Measurements from ENCODE around the gene NCS1. TPM values are rescaled to one million over a fixed set of nuclear protein-coding genes. Genes with fewer than 3 reads are reported as not detected.
A peak's percentile ranks its signal among the peaks of the same experiment; 100 is the strongest.

Gene NCS1
- total and polyA plus RNA-seq, 2 donors, result 5.4 to 6.9 TPM

- H3K36me3 ChIP-seq (ENCODE audit: control insufficient read depth in 2 of 2, insufficient read depth in 2 of 2, low read length in 1 of 2), result no peaks in the 10 kb centered on the region
- peaks cover 0 to 2% of the 10 kb centered on the region in 2 donors for H3K4me1 ChIP-seq (ENCODE audit: control insufficient read depth in 2 of 2, insufficient read depth in 2 of 2, low read length in 2 of 2)
- WGBS, result 86% methylated on average over 17 of the region's 17 CpGs
- H3K27me3 ChIP-seq (ENCODE audit: control insufficient read depth in 2 of 2, insufficient read depth in 1 of 2, low read length in 1 of 2), result no peaks in the 10 kb centered on the region
- no peak overlapping the region for H3K4me3 ChIP-seq (ENCODE audit: low read length in 2 of 2)
- H3K27ac ChIP-seq (ENCODE audit: low read depth in 1 of 2, low read length in 1 of 2), result peak overlapping the region; percentile 53 to 66
- DNase-seq (ENCODE audit: low read depth in 6 of 9, low spot score in 9 of 9), result no peak
- H3K9me3 ChIP-seq (ENCODE audit: control insufficient read depth in 2 of 2, insufficient read depth in 1 of 2, low read length in 1 of 2), result no peaks in the 10 kb centered on the region
These were observed 28.0 kb downstream of the NCS1 start for GRCh38 chr9:130200038-130200849.

GRCh38 chr9:130201399-130201873, 29.2 kb downstream of the NCS1 start:
- H3K36me3 ChIP-seq (ENCODE audit: control insufficient read depth in 2 of 2, insufficient read depth in 2 of 2, low read length in 1 of 2), result no peaks in the 10 kb centered on the region
- no peak for DNase-seq (ENCODE audit: low read depth in 6 of 9, low spot score in 9 of 9)
- peaks cover 0 to 2% of the 10 kb centered on the region in 2 donors for H3K4me1 ChIP-seq (ENCODE audit: control insufficient read depth in 2 of 2, insufficient read depth in 2 of 2, low read length in 2 of 2)
- no peaks in the 10 kb centered on the region for H3K27me3 ChIP-seq (ENCODE audit: control insufficient read depth in 2 of 2, insufficient read depth in 1 of 2, low read length in 1 of 2)
- H3K4me3 ChIP-seq (ENCODE audit: low read length in 2 of 2), result no peak overlapping the region
- H3K27ac ChIP-seq (ENCODE audit: low read depth in 1 of 2, low read length in 1 of 2), result no peak overlapping the region
- 96% methylated on average over 12 of the region's 12 CpGs for WGBS
- no peaks in the 10 kb centered on the region for H3K9me3 ChIP-seq (ENCODE audit: control insufficient read depth in 2 of 2, insufficient read depth in 1 of 2, low read length in 1 of 2)

DNA sequence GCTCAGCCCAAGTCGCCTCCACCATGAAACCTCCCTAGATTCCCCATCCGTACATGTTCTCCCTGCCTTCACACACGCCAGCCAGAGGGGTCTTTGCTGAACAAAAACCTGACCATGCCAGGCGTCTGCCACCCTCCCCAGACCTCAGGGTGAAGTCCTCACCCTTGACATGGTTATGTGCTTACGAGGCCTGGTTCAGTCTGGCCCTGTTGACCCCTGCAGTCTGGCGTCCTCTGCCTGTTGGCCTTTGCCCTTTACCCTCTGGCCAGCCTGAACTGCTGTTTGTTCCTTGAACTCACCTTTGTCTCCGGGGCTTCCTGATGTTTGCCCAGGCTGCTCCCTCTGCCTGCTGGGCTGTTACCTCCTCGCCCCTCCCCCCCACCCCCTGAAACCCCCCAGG, 29.8 kb downstream of the NCS1 start:
- Histone ChIP-seq H3K27ac (ENCODE audit: low read depth in 1 of 2, low read length in 1 of 2) (no peak overlapping the region), H3K4me3 (ENCODE audit: low read length in 2 of 2) (no peak overlapping the region), H3K36me3 (ENCODE audit: control insufficient read depth in 2 of 2, insufficient read depth in 2 of 2, low read length in 1 of 2) (no peaks in the 10 kb centered on the region), H3K27me3 (ENCODE audit: control insufficient read depth in 2 of 2, insufficient read depth in 1 of 2, low read length in 1 of 2) (no peaks in the 10 kb centered on the region), H3K4me1 (ENCODE audit: control insufficient read depth in 2 of 2, insufficient read depth in 2 of 2, low read length in 2 of 2) (peaks cover 0 to 2% of the 10 kb centered on the region in 2 donors), H3K9me3 (ENCODE audit: control insufficient read depth in 2 of 2, insufficient read depth in 1 of 2, low read length in 1 of 2) (no peaks in the 10 kb centered on the region)
- no peak for DNase-seq (ENCODE audit: low read depth in 6 of 9, low spot score in 9 of 9)
- WGBS, result 93% methylated on average over 8 of the region's 8 CpGs

DNA sequence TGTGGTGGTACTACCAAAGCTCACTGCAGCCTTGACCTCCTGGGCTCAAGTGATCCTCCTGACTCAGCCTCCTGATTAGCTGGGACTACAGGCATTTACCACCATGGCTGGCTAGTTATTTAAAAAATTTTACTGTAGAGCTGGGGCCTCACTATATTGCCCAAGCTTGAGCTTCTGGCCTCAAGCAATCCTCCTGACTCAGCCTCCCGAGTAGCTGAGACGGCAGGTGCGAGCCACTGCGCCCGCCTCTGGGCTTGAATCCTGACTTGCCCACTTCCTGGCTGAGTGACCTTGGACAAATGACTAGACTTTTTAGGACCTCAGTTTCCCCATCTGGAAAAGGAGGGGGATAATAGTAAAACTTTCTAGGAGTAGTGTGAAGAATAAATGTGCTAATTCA, 32.1 kb downstream of the NCS1 start:
- H3K4me1 ChIP-seq (ENCODE audit: control insufficient read depth in 2 of 2, insufficient read depth in 2 of 2, low read length in 2 of 2), result peaks cover 0 to 2% of the 10 kb centered on the region in 2 donors
- 98% methylated on average over 5 of the region's 5 CpGs for WGBS
- peaks cover 0 to 13% of the 10 kb centered on the region in 2 donors for H3K27me3 ChIP-seq (ENCODE audit: control insufficient read depth in 2 of 2, insufficient read depth in 1 of 2, low read length in 1 of 2)
- H3K36me3 ChIP-seq (ENCODE audit: control insufficient read depth in 2 of 2, insufficient read depth in 2 of 2, low read length in 1 of 2), result no peaks in the 10 kb centered on the region
- no peak overlapping the region for H3K27ac ChIP-seq (ENCODE audit: low read depth in 1 of 2, low read length in 1 of 2)
- no peak for DNase-seq (ENCODE audit: low read depth in 6 of 9, low spot score in 9 of 9)
- no peak overlapping the region for H3K4me3 ChIP-seq (ENCODE audit: low read length in 2 of 2)
- no peaks in the 10 kb centered on the region for H3K9me3 ChIP-seq (ENCODE audit: control insufficient read depth in 2 of 2, insufficient read depth in 1 of 2, low read length in 1 of 2)

GRCh38 chr9:130204959-130205358, 32.8 kb downstream of the NCS1 start:
- H3K4me1 ChIP-seq (ENCODE audit: control insufficient read depth in 2 of 2, insufficient read depth in 2 of 2, low read length in 2 of 2), result peaks cover 0 to 3% of the 10 kb centered on the region in 2 donors
- no peaks in the 10 kb centered on the region for H3K9me3 ChIP-seq (ENCODE audit: control insufficient read depth in 2 of 2, insufficient read depth in 1 of 2, low read length in 1 of 2)
- DNase-seq (ENCODE audit: low read depth in 6 of 9, low spot score in 9 of 9), result no peak
- no peaks in the 10 kb centered on the region for H3K36me3 ChIP-seq (ENCODE audit: control insufficient read depth in 2 of 2, insufficient read depth in 2 of 2, low read length in 1 of 2)
- no peak overlapping the region for H3K27ac ChIP-seq (ENCODE audit: low read depth in 1 of 2, low read length in 1 of 2)
- WGBS, result 86% methylated on average over 12 of the region's 12 CpGs
- H3K27me3 ChIP-seq (ENCODE audit: control insufficient read depth in 2 of 2, insufficient read depth in 1 of 2, low read length in 1 of 2), result peaks cover 2 to 16% of the 10 kb centered on the region in 2 donors
- no peak overlapping the region for H3K4me3 ChIP-seq (ENCODE audit: low read length in 2 of 2)

- Histone ChIP-seq H3K27ac (ENCODE audit: low read depth in 1 of 2, low read length in 1 of 2) (no peak overlapping the region), H3K9me3 (ENCODE audit: control insufficient read depth in 2 of 2, insufficient read depth in 1 of 2, low read length in 1 of 2) (no peaks in the 10 kb centered on the region), H3K4me3 (ENCODE audit: low read length in 2 of 2) (no peak overlapping the region), H3K4me1 (ENCODE audit: control insufficient read depth in 2 of 2, insufficient read depth in 2 of 2, low read length in 2 of 2) (peaks cover 0 to 3% of the 10 kb centered on the region in 2 donors), H3K27me3 (ENCODE audit: control insufficient read depth in 2 of 2, insufficient read depth in 1 of 2, low read length in 1 of 2) (peaks cover 2 to 16% of the 10 kb centered on the region in 2 donors), H3K36me3 (ENCODE audit: control insufficient read depth in 2 of 2, insufficient read depth in 2 of 2, low read length in 1 of 2) (no peaks in the 10 kb centered on the region)
- no peak for DNase-seq (ENCODE audit: low read depth in 6 of 9, low spot score in 9 of 9)
- 91% methylated on average over 5 of the region's 5 CpGs for WGBS
These were observed 33.7 kb downstream of the NCS1 start for GRCh38 chr9:130205912-130206311.

- Histone ChIP-seq H3K9me3 (ENCODE audit: control insufficient read depth in 2 of 2, insufficient read depth in 1 of 2, low read length in 1 of 2) (no peaks in the 10 kb centered on the region), H3K27ac (ENCODE audit: low read depth in 1 of 2, low read length in 1 of 2) (no peak overlapping the region), H3K36me3 (ENCODE audit: control insufficient read depth in 2 of 2, insufficient read depth in 2 of 2, low read length in 1 of 2) (no peaks in the 10 kb centered on the region), H3K4me3 (ENCODE audit: low read length in 2 of 2) (no peak overlapping the region), H3K4me1 (ENCODE audit: control insufficient read depth in 2 of 2, insufficient read depth in 2 of 2, low read length in 2 of 2) (peaks cover 0 to 3% of the 10 kb centered on the region in 2 donors), H3K27me3 (ENCODE audit: control insufficient read depth in 2 of 2, insufficient read depth in 1 of 2, low read length in 1 of 2) (peaks cover 2 to 16% of the 10 kb centered on the region in 2 donors)
- 96% methylated on average over 16 of the region's 16 CpGs for WGBS
- no peak for DNase-seq (ENCODE audit: low read depth in 6 of 9, low spot score in 9 of 9)
These were observed 34.4 kb downstream of the NCS1 start for GRCh38 chr9:130206579-130206978.

DNA sequence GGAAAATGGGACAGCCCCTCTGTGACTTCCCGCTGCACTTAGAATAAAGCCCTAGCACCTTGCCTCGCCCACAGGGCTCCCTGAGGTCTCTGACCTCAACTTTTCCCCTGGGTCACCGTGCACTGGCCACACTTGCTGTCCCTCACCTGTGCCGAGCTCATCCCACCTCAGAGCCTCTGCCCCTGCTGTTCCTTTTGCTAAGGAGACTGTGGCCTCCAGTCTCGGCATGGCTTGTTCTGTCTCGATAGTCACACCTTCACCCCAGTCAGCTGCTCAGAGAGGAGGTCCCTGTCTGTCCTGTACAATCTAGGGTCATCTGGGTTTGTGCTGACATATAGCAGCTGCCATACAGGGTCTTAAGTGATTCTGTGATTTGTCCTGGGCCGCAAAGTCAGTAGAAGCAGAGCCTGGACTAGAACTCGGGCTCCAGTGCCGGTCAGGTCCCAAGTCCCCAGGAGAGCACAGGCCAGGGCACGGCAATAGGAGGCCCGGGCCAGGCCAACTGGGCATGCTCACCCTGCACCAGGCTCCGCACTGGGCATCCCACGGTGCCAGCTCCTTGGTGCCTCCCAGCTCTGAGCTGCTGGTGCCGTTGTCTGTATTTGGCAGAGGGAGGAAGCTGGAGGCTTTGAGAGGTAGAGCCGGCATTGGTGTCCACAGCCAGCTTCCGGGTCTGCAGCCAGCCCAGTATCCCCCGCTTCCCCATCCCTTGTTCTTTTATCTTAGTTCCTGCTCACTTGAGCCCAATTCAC, 35.2 kb downstream of the NCS1 start:
- H3K4me3 ChIP-seq (ENCODE audit: low read length in 2 of 2), result no peak overlapping the region
- no peaks in the 10 kb centered on the region for H3K9me3 ChIP-seq (ENCODE audit: control insufficient read depth in 2 of 2, insufficient read depth in 1 of 2, low read length in 1 of 2)
- DNase-seq (ENCODE audit: low read depth in 6 of 9, low spot score in 9 of 9), result no peak
- peaks cover 0 to 3% of the 10 kb centered on the region in 2 donors for H3K4me1 ChIP-seq (ENCODE audit: control insufficient read depth in 2 of 2, insufficient read depth in 2 of 2, low read length in 2 of 2)
- 86% methylated on average over 17 of the region's 17 CpGs for WGBS
- no peaks in the 10 kb centered on the region for H3K36me3 ChIP-seq (ENCODE audit: control insufficient read depth in 2 of 2, insufficient read depth in 2 of 2, low read length in 1 of 2)
- no peak overlapping the region for H3K27ac ChIP-seq (ENCODE audit: low read depth in 1 of 2, low read length in 1 of 2)
- H3K27me3 ChIP-seq (ENCODE audit: control insufficient read depth in 2 of 2, insufficient read depth in 1 of 2, low read length in 1 of 2), result peaks cover 2 to 16% of the 10 kb centered on the region in 2 donors
